ENCODE data around the gene KLRC1. TPM values are rescaled to one million over a fixed set of nuclear protein-coding genes. Genes with fewer than 3 reads are reported as not detected.

The KLRC1 gene
- total and polyA plus RNA-seq, 9 of the 15 experiments (the other 6 are each of a cell fraction or from before 2014, with no cell fraction given), result not detected

- H3K9me3 ChIP-seq (replicated peaks; ENCODE audit: control insufficient read depth, insufficient read depth, low read depth, low read length), result no peaks in the 10 kb centered on the region; the same call in 1 of the 2 replicates
- intact Hi-C loops (cut with micrococcal nuclease) (no loop called here), in situ Hi-C loops (cut with MboI) (no loop called here)
- H3K9ac ChIP-seq (ENCODE audit: insufficient read depth in 1 of 2, low read depth in 2 of 2, low read length in 2 of 2), result no peak overlapping the region
- no TSS peak for BruUV-seq (replicated peaks)
- ChIA-PET CTCF (ENCODE audit: low intra/inter-chr PET ratio) (no interaction called here), POLR2A (no interaction called here)
- no peaks in the 10 kb centered on the region for H4K20me1 ChIP-seq (replicated peaks; ENCODE audit: control insufficient read depth, insufficient read depth, low read length)
- WGBS (ENCODE audit: insufficient coverage, low coverage, missing lambda C conversion rate), result 0% methylated on average over 1 of the region's 1 CpG
- no peaks in the 10 kb centered on the region for H3K9me1 ChIP-seq (ENCODE audit: control insufficient read depth, insufficient read depth, low read length)
- H3K79me2 ChIP-seq (ENCODE audit: control insufficient read depth, insufficient read depth, low read length), result no peaks in the 10 kb centered on the region
- FAIRE-seq (no peak), DNase-seq (ENCODE audit: extremely low read depth in 1 of 4, low spot score in 3 of 4) (no peak), ATAC-seq (no peak)
- H3K4me2 ChIP-seq (ENCODE audit: insufficient read depth, low read length), result no peak overlapping the region
- no peaks in the 10 kb centered on the region for H3K4me1 ChIP-seq (replicated peaks in 1 of 2; ENCODE audit: control insufficient read depth in 2 of 2, insufficient read depth in 2 of 2, low read length in 2 of 2)
- H3K27ac ChIP-seq (ENCODE audit: extremely low read depth, low read depth, low read length), result no peak overlapping the region
- H3K4me3 ChIP-seq, result no peak overlapping the region
- H3K36me3 ChIP-seq (ENCODE audit: control insufficient read depth, insufficient read depth, low read length), result no peaks in the 10 kb centered on the region
- H3K27me3 ChIP-seq (ENCODE audit: control insufficient read depth in 2 of 2, insufficient read depth in 2 of 2, low read length in 2 of 2), result no peaks in the 10 kb centered on the region
- H2AFZ ChIP-seq (ENCODE audit: low read depth, low read length), result no peak overlapping the region
- TF ChIP-seq GATA2 (CRISPR knock-in tag; IDR thresholded peaks at IDR 0.05), result no peak
- TF ChIP-seq FOXM1 (IDR thresholded peaks at IDR 0.05; ENCODE audit: low read depth), result no peak
- no peak for TF ChIP-seq FOXM1 (CRISPR knock-in tag; IDR thresholded peaks at IDR 0.05; ENCODE audit: low read depth)
- TF ChIP-seq HIVEP1 (CRISPR knock-in tag; IDR thresholded peaks at IDR 0.05), result no peak
These were observed 1.4 kb upstream of the KLRC1 start for GRCh38 chr12:10454531-10454930.

DNA sequence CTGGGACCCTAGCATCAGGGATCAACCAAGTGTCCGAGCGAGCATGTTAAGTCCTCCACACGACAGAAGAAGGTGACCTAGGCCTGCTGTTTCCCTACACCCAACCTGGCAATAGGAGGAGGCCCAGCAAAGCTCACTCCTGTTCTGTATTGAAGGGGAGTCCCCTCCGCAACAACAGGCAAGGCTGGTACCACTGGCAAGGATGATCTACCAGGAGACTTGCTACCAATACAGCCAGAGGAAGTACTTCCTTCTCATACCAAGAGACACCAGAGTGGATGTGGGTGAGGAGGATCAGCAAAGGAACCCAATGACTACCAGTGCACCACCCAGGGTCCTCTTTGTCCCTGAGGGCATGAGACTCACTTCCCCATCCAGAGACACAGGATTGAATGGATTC, 4.9 kb downstream of the KLRC1 start:
- no peak overlapping the region for H3K4me2 ChIP-seq (ENCODE audit: insufficient read depth, low read length)
- intact Hi-C loops (cut with micrococcal nuclease), result no loop called here
- ATAC-seq, result no peak
- TF ChIP-seq ILK (tag; IDR thresholded peaks at IDR 0.05; ENCODE audit: borderline replicate concordance, low read depth) (no peak), ERF (CRISPR knock-in tag; IDR thresholded peaks at IDR 0.05) (no peak), JUNB (CRISPR knock-in tag; conservative IDR thresholded peaks at IDR 0.05) (no peak), NFE2 (IDR thresholded peaks at IDR 0.05; ENCODE audit: low read depth) (no peak), CBFA2T3 (IDR thresholded peaks at IDR 0.05) (no peak), FOSL1 (tag; conservative IDR thresholded peaks at IDR 0.05) (no peak), ZC3H11A (IDR thresholded peaks at IDR 0.05; ENCODE audit: low read depth, low read length) (no peak), ZNF217 (CRISPR knock-in tag; IDR thresholded peaks at IDR 0.05) (no peak), ZNF175 (CRISPR knock-in tag; IDR thresholded peaks at IDR 0.05; ENCODE audit: low read depth) (no peak), TAF15 (IDR thresholded peaks at IDR 0.05; ENCODE audit: low read depth, low read length) (no peak), CTCFL (IDR thresholded peaks at IDR 0.05; ENCODE audit: borderline replicate concordance, insufficient read depth, low read depth, low read length, poor library complexity, severe bottlenecking) (no peak)
- TF ChIP-seq, protein P1, sequence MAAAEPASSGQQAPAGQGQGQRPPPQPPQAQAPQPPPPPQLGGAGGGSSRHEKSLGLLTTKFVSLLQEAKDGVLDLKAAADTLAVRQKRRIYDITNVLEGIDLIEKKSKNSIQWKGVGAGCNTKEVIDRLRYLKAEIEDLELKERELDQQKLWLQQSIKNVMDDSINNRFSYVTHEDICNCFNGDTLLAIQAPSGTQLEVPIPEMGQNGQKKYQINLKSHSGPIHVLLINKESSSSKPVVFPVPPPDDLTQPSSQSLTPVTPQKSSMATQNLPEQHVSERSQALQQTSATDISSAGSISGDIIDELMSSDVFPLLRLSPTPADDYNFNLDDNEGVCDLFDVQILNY (CRISPR knock-in tag; IDR thresholded peaks at IDR 0.05), result no peak

More for the DNA sequence above, 4.9 kb downstream of the KLRC1 start:
- H3K27me3 ChIP-seq (ENCODE audit: control insufficient read depth in 2 of 2, insufficient read depth in 2 of 2, low read length in 2 of 2), result no peaks in the 10 kb centered on the region
- no peak overlapping the region for H3K27ac ChIP-seq (ENCODE audit: extremely low read depth, low read depth, low read length)
- no peak for DNase-seq (ENCODE audit: extremely low read depth in 1 of 4, low spot score in 3 of 4)
- no TSS peak for BruUV-seq (replicated peaks)
- no peak for FAIRE-seq
- CTCF ChIA-PET (ENCODE audit: low intra/inter-chr PET ratio), result no interaction called here
- H3K36me3 ChIP-seq (ENCODE audit: control insufficient read depth, insufficient read depth, low read length), result no peaks in the 10 kb centered on the region
- H2AFZ ChIP-seq (ENCODE audit: low read depth, low read length), result 0 out of 2 replicates have a peak overlapping the region, but pooled peaks have one; percentile 45
- in situ Hi-C loops (cut with MboI), result no loop called here
- POLR2A ChIA-PET, result no interaction called here
- no peaks in the 10 kb centered on the region for H3K79me2 ChIP-seq (ENCODE audit: control insufficient read depth, insufficient read depth, low read length)
- no peaks in the 10 kb centered on the region for H4K20me1 ChIP-seq (replicated peaks; ENCODE audit: control insufficient read depth, insufficient read depth, low read length)
- H3K4me3 ChIP-seq, result no peak overlapping the region
- no peaks in the 10 kb centered on the region for H3K4me1 ChIP-seq (replicated peaks in 1 of 2; ENCODE audit: control insufficient read depth in 2 of 2, insufficient read depth in 2 of 2, low read length in 2 of 2)
- WGBS (ENCODE audit: insufficient coverage, low coverage, missing lambda C conversion rate), result 57% methylated on average over 1 of the region's 4 CpGs
- no peak overlapping the region for H3K9ac ChIP-seq (ENCODE audit: insufficient read depth in 1 of 2, low read depth in 2 of 2, low read length in 2 of 2)
- H3K9me3 ChIP-seq (replicated peaks; ENCODE audit: control insufficient read depth, insufficient read depth, low read depth, low read length), result no peaks in the 10 kb centered on the region; the same call in 1 of the 2 replicates
- H3K9me1 ChIP-seq (ENCODE audit: control insufficient read depth, insufficient read depth, low read length), result no peaks in the 10 kb centered on the region
